ENCODE measurements around the gene BPTF.
"Not testable (repeated sequence)": the region's sequence is repeated elsewhere in the genome, so short reads cannot be mapped to it uniquely, and the experiment has no call there.

DNA sequence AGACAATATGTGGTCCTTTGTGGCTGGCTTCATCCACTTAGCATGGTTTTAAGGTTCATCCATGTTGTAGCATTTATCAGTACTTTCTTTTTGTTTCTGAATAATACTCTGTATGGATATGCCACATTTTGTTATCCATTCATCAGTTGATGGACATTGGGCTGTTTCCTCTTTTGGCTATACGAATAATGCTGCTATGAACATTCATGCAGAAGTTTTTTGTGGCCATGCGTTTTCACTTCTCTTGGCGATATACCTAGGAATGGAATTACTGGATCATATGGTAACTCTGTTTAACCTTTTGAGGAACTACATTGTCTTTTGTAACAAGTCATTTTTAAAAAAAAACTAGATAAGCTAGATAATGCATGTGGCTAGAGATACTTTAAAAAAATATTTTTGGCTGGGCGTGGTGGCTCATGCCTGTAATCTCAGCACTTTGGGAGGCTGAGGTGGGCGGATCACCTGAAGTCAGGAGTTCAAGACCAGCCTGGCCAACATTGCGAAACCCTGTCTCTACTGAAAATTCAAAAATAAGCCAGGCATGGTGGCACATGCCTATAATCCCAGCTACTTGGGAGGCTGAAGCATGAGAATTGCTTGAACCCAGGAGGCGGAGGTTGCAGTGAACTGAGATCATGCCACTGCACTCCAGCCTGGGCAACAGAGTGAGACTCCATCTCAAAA is 85.0 kb downstream of the BPTF start:
- not testable (repeated sequence) for TF ChIP-seq EZH2 (IDR thresholded peaks at IDR 0.05; ENCODE audit: borderline replicate concordance, insufficient read depth, low read depth, low read length, poor library complexity, severe bottlenecking)
- TF ChIP-seq, protein P1, sequence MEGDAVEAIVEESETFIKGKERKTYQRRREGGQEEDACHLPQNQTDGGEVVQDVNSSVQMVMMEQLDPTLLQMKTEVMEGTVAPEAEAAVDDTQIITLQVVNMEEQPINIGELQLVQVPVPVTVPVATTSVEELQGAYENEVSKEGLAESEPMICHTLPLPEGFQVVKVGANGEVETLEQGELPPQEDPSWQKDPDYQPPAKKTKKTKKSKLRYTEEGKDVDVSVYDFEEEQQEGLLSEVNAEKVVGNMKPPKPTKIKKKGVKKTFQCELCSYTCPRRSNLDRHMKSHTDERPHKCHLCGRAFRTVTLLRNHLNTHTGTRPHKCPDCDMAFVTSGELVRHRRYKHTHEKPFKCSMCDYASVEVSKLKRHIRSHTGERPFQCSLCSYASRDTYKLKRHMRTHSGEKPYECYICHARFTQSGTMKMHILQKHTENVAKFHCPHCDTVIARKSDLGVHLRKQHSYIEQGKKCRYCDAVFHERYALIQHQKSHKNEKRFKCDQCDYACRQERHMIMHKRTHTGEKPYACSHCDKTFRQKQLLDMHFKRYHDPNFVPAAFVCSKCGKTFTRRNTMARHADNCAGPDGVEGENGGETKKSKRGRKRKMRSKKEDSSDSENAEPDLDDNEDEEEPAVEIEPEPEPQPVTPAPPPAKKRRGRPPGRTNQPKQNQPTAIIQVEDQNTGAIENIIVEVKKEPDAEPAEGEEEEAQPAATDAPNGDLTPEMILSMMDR (IDR thresholded peaks at IDR 0.05), result not testable (repeated sequence)

Data from B cell (primary cell).